ENCODE data around the gene SCYGR7. TPM values are rescaled to one million over a fixed set of nuclear protein-coding genes. Genes with fewer than 3 reads are reported as not detected.

SCYGR7 gene
- total RNA-seq, 3 donors from 2014 or later (not counting 1 experiment from before 2014, with no cell fraction given): not detected

DNA sequence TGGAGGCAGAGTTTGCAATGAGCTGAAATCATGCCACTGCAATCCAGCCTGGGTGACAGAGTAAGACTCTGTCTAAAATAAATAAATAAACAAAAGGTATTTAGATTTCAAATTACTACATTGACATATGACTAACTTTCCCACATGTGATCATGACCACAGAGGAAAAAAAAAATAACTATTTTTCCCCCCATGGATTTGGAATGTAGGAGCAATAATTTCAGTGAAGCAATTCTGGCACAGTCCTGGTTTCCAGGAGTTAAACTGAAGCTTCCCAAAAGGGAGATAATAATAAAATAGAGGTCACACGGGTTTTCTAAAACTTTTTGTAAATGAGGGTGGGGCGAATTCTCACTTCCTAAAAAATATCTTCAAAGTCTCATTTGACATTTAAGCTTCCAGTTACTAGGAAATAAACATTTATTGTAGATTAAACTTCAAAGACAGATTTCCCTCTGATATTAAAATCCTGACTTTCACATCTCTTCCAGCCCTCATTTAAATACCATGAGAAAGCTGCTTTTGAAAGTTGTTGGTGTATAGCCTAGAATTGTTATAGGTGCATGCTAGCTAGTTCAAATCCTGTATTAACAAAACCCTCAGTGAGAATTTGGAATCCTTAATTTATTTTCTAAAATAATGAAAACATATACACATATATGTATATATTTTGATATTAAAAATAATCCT is 31.0 kb upstream of the SCYGR7 start:
- Histone ChIP-seq H3K4me1 (ENCODE audit: control insufficient read depth, insufficient read depth, low read length) (no peaks in the 10 kb centered on the region), H3K36me3 (ENCODE audit: control insufficient read depth, insufficient read depth, low read length) (no peaks in the 10 kb centered on the region), H3K9me3 (ENCODE audit: control insufficient read depth, insufficient read depth, low read length) (no peaks in the 10 kb centered on the region), H3K27me3 (ENCODE audit: control insufficient read depth, insufficient read depth, low read length) (no peaks in the 10 kb centered on the region), H3K4me3 (ENCODE audit: low read length) (no peak overlapping the region), H3K27ac (ENCODE audit: low read length) (no peak overlapping the region)
- no peak for DNase-seq
- H3K4me3 Mint-ChIP-seq: no peak overlapping the region
- no CpG with 5 or more reads among the region's 2 CpGs for WGBS (ENCODE audit: insufficient coverage)
- intact Hi-C loops (cut with micrococcal nuclease): no loop called here
- no peaks in the 10 kb centered on the region for H3K4me1 Mint-ChIP-seq
- no peaks in the 10 kb centered on the region for H3K36me3 Mint-ChIP-seq
- no peaks in the 10 kb centered on the region for H3K9me3 Mint-ChIP-seq
- no peak for ATAC-seq
- TF ChIP-seq, protein P1, sequence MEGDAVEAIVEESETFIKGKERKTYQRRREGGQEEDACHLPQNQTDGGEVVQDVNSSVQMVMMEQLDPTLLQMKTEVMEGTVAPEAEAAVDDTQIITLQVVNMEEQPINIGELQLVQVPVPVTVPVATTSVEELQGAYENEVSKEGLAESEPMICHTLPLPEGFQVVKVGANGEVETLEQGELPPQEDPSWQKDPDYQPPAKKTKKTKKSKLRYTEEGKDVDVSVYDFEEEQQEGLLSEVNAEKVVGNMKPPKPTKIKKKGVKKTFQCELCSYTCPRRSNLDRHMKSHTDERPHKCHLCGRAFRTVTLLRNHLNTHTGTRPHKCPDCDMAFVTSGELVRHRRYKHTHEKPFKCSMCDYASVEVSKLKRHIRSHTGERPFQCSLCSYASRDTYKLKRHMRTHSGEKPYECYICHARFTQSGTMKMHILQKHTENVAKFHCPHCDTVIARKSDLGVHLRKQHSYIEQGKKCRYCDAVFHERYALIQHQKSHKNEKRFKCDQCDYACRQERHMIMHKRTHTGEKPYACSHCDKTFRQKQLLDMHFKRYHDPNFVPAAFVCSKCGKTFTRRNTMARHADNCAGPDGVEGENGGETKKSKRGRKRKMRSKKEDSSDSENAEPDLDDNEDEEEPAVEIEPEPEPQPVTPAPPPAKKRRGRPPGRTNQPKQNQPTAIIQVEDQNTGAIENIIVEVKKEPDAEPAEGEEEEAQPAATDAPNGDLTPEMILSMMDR (IDR thresholded peaks at IDR 0.05): no peak
- H3K27me3 Mint-ChIP-seq (ENCODE audit: low read depth in 2 of 2): peaks cover 6 to 15% of the 10 kb centered on the region in 2 donors
- no peak overlapping the region for H3K27ac Mint-ChIP-seq

GRCh38 chr2:227701556-227701955 is 26.6 kb upstream of the SCYGR7 start:
- H3K27me3 Mint-ChIP-seq (ENCODE audit: low read depth in 2 of 2): peaks cover 0 to 2% of the 10 kb centered on the region in 2 donors
- H3K4me3 ChIP-seq (ENCODE audit: low read length): no peak overlapping the region
- H3K4me1 ChIP-seq (ENCODE audit: control insufficient read depth, insufficient read depth, low read length): no peaks in the 10 kb centered on the region
- intact Hi-C loops (cut with micrococcal nuclease): no loop called here
- H3K4me3 Mint-ChIP-seq: no peak overlapping the region
- DNase-seq (no peak), ATAC-seq (no peak)
- H3K27ac ChIP-seq (ENCODE audit: low read length): no peak overlapping the region
- no peaks in the 10 kb centered on the region for H3K9me3 ChIP-seq (ENCODE audit: control insufficient read depth, insufficient read depth, low read length)
- H3K27ac Mint-ChIP-seq: no peak overlapping the region
- WGBS (ENCODE audit: insufficient coverage): 80% methylated on average over 1 of the region's 3 CpGs
- no peaks in the 10 kb centered on the region for H3K36me3 Mint-ChIP-seq
- no peaks in the 10 kb centered on the region for H3K27me3 ChIP-seq (ENCODE audit: control insufficient read depth, insufficient read depth, low read length)
- H3K9me3 Mint-ChIP-seq: no peaks in the 10 kb centered on the region
- no peaks in the 10 kb centered on the region for H3K36me3 ChIP-seq (ENCODE audit: control insufficient read depth, insufficient read depth, low read length)
- TF ChIP-seq, protein P1 (IDR thresholded peaks at IDR 0.05): no peak
- no peaks in the 10 kb centered on the region for H3K4me1 Mint-ChIP-seq

GRCh38 chr2:227703280-227703732 is 24.8 kb upstream of the SCYGR7 start:
- H3K36me3 ChIP-seq (ENCODE audit: control insufficient read depth, insufficient read depth, low read length): no peaks in the 10 kb centered on the region
- no peak overlapping the region for H3K27ac Mint-ChIP-seq
- ATAC-seq: no peak
- H3K27me3 ChIP-seq (ENCODE audit: control insufficient read depth, insufficient read depth, low read length): no peaks in the 10 kb centered on the region
- no peaks in the 10 kb centered on the region for H3K4me1 Mint-ChIP-seq
- H3K9me3 Mint-ChIP-seq: no peaks in the 10 kb centered on the region
- no peaks in the 10 kb centered on the region for H3K9me3 ChIP-seq (ENCODE audit: control insufficient read depth, insufficient read depth, low read length)
- H3K4me3 Mint-ChIP-seq: no peak overlapping the region
- no peak for DNase-seq
- H3K27me3 Mint-ChIP-seq (ENCODE audit: low read depth in 2 of 2): peaks cover 0 to 2% of the 10 kb centered on the region in 2 donors
- H3K4me3 ChIP-seq (ENCODE audit: low read length): no peak overlapping the region
- 90% methylated on average over 4 of the region's 4 CpGs for WGBS (ENCODE audit: insufficient coverage)
- intact Hi-C loops (cut with micrococcal nuclease): no loop called here
- H3K27ac ChIP-seq (ENCODE audit: low read length): no peak overlapping the region
- TF ChIP-seq, protein P1 (IDR thresholded peaks at IDR 0.05): no peak
- H3K36me3 Mint-ChIP-seq: no peaks in the 10 kb centered on the region
- H3K4me1 ChIP-seq (ENCODE audit: control insufficient read depth, insufficient read depth, low read length): no peaks in the 10 kb centered on the region

DNA sequence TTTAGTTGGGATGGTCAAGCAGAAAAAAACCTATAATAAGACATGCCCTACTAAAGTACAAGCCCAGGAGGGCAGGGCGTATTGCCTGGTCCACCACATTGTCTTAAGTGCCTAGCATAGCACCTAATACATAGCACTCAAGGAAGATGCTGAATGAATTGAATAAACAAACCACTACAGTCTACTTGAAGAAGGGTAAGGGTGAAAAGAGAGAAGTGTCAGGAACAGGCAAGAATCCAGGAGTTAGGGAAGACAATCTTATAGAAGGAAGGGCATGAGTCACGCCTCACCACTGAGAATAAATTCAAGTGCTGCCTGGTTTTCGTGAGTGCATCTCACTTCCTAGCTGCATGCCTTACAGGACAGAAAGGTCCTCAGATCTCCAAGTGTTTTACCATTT is 24.2 kb upstream of the SCYGR7 start:
- intact Hi-C loops (cut with micrococcal nuclease): loop anchor here (2.0 kb wide), 1 partner anchor 51 kb away; no protein-coding TSS in a partner anchor
- TF ChIP-seq, protein P1 (IDR thresholded peaks at IDR 0.05): no peak
- no peak overlapping the region for H3K4me3 ChIP-seq (ENCODE audit: low read length)
- no peak overlapping the region for H3K27ac Mint-ChIP-seq
- H3K36me3 ChIP-seq (ENCODE audit: control insufficient read depth, insufficient read depth, low read length): no peaks in the 10 kb centered on the region
- H3K9me3 Mint-ChIP-seq: no peaks in the 10 kb centered on the region
- no peak overlapping the region for H3K27ac ChIP-seq (ENCODE audit: low read length)
- H3K4me1 Mint-ChIP-seq: no peaks in the 10 kb centered on the region
- no peak overlapping the region for H3K4me3 Mint-ChIP-seq
- DNase-seq (no peak), ATAC-seq (no peak)
- H3K27me3 ChIP-seq (ENCODE audit: control insufficient read depth, insufficient read depth, low read length): no peaks in the 10 kb centered on the region
- H3K4me1 ChIP-seq (ENCODE audit: control insufficient read depth, insufficient read depth, low read length): no peaks in the 10 kb centered on the region
- H3K27me3 Mint-ChIP-seq (ENCODE audit: low read depth in 2 of 2): peaks cover 0 to 2% of the 10 kb centered on the region in 2 donors
- no peaks in the 10 kb centered on the region for H3K36me3 Mint-ChIP-seq
- WGBS (ENCODE audit: insufficient coverage): 85% methylated on average over 2 of the region's 3 CpGs
- no peaks in the 10 kb centered on the region for H3K9me3 ChIP-seq (ENCODE audit: control insufficient read depth, insufficient read depth, low read length)
